T47D (cell line): ENCODE measurements around the gene SOX21.

Source experiments
- DNase-seq, 2 experiments: peaks; one replicate each; pipeline versions ENCODE4 v3.0.0 to v3.0.0-alpha.2; 2011 to 2012; ENCODE audit warnings: low read depth in 1 of 2, low spot score in 1 of 2
- JUND ChIP-seq: IDR thresholded peaks from 2 replicates; pipeline ENCODE4 v1.6.1; 2012; ENCODE audit warnings: low read depth
- in situ Hi-C: cut with HindIII; loops from 2 replicates; pipeline ENCODE4 v1.10.0; 2016; ENCODE audit warnings: low sequenced_read_pairs, low pct_unique_long_range_greater_than_20kb

SOX21 gene

GRCh38 chr13:94692030-94692429 lies 20.3 kb downstream of the SOX21 start:
- in situ Hi-C loops = no loop called here
- no peak for TF ChIP-seq JUND
- no peak for DNase-seq

DNA sequence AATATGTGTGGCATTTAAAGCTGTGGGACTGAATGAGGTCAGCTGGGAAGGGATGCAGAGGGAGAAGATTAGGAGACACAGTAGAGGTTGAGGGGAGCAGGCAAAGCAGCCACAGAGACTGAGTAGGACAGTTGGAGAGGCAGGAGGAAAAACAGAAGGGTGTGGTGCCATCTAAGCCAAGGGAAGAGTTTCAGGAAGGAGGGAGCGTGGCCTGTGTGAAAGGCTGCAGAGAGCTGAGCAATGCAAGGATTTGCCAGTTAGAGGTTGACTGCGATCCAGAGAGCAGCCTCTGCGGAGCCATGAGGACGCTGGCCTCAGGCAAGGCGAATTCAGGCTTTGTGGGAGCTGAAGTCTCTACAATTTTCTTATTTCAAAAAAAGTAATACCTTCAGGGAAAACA lies 28.9 kb downstream of the SOX21 start:
- in situ Hi-C loops = no loop called here
- no peak for DNase-seq
- TF ChIP-seq JUND = no peak

DNA sequence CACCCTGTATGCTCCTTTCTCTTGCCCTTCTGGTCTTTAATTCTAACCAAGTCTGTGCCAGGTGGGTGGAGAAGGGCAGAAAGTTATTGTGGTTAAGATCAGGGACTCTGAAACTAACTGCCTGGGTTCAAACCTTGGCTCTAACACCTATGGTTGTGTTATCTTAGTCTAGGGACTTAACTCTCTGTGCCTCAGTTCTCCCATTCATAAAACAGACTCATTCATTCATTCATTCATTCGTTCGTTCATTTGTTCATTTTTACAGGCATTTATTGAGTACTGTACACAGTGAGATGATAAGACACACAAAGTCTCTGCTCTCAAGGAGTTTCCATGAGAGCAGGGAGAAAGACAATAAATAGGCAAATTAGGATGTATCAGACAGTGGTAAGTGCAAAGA lies 30.1 kb downstream of the SOX21 start:
- in situ Hi-C loops = no loop called here
- no peak for DNase-seq

DNA sequence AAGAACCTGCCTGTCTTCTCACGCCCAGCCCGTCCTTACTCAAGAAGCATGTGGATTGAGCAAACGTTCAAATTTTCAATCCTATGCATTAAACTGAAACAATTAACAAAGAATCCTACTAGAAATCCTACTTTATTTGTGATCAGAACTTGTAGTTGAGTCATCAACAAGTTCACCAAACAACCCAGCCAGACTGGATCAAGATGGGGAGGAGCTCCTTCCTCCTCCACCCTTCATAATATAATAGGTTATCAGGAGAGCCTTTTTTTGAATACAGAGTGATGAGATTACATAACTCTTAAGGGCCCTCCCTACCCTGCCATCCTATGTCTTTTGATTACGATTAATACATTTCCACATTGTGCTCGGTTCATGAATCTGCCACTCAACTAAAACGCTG lies 32.7 kb downstream of the SOX21 start:
- no peak for TF ChIP-seq JUND
- in situ Hi-C loops = no loop called here
- DNase-seq = no peak

More for the DNA sequence above, 30.1 kb downstream of the SOX21 start:
- TF ChIP-seq JUND = no peak

DNA sequence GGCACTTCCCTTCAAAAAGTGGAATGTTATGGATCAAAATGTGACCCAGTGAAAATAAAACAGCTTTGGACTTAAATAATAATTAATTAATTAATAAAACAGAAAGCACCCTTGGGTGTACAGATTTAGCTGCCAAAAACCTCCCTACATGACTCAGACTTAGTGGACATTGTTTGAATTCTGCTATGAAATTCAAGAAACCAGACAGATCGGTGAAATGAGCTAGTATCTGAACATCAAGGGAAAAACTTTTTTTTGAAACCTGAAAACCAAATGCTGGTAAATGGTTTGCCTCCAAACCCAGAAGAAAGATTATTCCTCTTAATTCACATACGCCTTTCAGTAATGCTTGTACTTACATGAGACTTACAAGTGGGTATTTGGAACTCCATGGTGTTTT lies 33.5 kb downstream of the SOX21 start:
- DNase-seq = no peak
- in situ Hi-C loops = no loop called here
- no peak for TF ChIP-seq JUND

DNA sequence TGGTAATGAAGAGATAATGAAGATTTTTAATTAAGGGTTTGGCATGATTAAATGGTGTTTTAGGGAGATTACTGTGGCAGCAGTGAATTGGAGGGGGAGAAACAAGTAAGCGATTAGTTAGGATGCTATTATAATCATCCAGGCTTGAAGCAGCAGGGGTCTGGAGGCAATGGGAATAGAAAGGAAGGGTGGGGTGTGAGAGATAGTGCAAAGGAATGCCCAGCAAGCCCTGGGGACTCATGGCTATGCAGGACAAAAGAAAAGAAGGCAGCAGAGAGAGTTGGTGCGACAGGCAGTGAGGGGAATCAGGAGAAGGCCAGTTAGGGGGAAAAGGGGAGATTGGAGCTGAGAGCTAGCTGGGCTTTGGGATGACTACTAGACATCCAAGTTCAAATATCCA lies 34.5 kb downstream of the SOX21 start:
- no peak for TF ChIP-seq JUND
- in situ Hi-C loops = no loop called here
- no peak for DNase-seq

DNA sequence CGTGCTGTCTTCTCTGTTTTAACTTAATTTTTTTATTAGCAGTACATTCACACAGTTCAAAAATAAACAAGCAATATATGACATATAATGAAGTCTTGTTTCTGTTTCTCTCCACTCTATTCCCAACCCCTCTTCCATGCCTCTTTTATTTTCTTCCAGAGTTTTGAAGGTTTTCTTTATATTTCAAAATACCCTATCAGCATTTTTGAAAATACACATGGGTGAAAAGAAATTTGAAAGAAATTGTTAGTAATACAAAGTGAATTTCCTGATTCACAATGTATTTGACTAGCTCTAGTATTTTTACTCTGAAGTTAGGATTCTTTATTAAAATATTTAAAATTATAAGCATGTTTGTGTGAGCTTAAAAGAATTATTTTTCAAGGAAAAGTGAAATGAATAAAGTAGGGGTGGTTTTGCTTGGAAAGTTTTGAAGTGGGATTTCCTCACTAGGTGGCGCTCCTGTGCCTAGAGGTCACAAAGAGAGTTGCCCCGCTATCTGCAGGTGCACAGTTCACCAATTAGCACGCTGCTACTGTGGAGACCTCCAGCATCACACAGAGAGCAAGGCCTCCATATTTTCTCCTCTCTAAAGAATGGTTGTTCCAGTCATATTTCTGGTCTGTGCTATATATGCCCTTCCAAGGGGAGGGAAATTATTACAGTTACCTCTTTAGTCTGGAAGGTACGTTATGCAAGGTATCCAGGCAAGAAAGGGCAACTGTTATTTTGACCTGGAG lies 37.6 kb downstream of the SOX21 start:
- TF ChIP-seq JUND = no peak
- peak in 1 of 2 experiments; percentile 54 for DNase-seq
- in situ Hi-C loops = no loop called here

DNA sequence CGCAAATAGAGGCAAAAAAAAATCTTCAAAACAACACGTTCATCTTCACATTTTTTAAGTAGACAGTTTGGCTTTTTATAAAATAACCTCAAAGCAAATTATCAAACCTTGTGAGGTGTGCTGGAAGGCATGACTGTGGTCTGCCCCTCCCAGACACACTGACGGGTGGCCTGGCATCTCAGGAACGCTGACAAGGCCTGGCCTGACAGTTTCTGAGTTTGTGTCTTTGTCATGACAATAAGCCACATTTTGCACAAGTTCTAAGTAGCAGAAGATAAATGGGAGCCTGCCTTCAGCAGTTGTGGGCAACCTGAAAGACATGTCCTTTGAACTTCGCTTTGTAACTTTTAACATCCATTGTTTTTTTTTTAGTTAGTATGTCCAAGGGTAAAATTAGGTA lies 38.5 kb downstream of the SOX21 start:
- no peak for TF ChIP-seq JUND
- in situ Hi-C loops = no loop called here
- no peak for DNase-seq

DNA sequence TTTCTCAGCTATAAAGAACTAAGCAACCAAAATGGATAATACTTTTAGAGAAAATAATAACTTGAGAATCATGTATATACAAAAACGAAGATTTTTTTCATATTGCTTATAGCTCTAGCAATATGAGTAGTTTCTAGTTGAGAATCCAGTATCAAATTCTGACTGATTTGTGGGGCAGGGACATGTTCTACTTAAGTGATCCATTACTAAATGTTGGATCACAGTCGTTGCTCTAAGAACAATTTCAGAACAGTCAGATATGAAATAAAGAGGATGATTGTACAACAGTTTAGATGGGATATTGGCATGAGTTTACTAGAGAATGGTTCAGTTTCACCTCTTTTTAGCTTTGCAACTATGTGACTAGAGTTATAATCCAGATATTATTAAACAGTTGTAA lies 39.9 kb downstream of the SOX21 start:
- no peak for TF ChIP-seq JUND
- in situ Hi-C loops = no loop called here

GRCh38 chr13:94667190-94667589 lies 45.2 kb downstream of the SOX21 start:
- in situ Hi-C loops = no loop called here
- no peak for DNase-seq
- TF ChIP-seq JUND = no peak

More for the DNA sequence above, 39.9 kb downstream of the SOX21 start:
- DNase-seq = no peak

GRCh38 chr13:94666065-94666464 lies 46.3 kb downstream of the SOX21 start:
- no peak for DNase-seq
- no peak for TF ChIP-seq JUND
- in situ Hi-C loops = no loop called here

GRCh38 chr13:94664889-94665288 lies 47.5 kb downstream of the SOX21 start:
- DNase-seq = no peak
- TF ChIP-seq JUND = no peak
- in situ Hi-C loops = no loop called here

DNA sequence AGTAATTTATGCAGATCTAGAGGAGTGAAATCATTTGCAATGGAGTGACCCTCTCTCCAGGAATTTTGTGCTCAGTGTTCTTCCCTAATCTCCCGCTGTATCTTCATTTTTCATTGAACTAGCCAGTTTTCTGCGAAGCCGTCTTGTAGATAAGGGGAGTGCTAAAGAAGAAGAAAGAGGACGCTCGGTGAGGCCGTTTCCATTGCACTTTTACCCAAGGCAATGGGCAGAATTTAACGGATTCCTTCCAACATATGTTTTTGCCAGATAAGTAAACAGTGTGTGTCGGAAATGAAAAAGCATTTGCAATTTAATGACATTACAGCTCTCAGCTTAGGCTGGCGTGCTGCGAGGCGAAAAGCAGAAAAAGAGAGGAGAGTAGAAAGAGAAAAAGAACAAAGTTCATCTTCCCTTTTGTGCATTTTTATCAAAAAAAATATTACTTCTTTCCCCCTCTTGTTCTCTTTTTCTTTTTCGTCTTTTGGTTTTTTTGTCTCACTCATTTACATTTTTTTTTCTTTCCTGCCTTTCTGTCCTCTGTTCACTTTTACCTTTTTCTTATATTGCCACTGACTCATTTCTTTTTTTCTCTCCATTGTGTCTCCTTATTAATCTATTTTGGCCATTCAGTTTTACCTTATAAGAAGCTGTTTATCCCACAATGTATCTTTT lies 49.9 kb downstream of the SOX21 start:
- no peak for TF ChIP-seq JUND
- in situ Hi-C loops = no loop called here
- DNase-seq = no peak

GRCh38 chr13:94661406-94661805 lies 50.9 kb downstream of the SOX21 start:
- TF ChIP-seq JUND = no peak
- in situ Hi-C loops = no loop called here
- DNase-seq = no peak
